C4-2B (cell line): ENCODE results near the gene COL1A1.

Experiments
- H3K27ac ChIP-seq: fragments of 450-650 bp; 2 replicates; pipeline ENCODE4 v1.5.1; 2017
- CTCF ChIP-seq: fragments of 450-650 bp; conservative IDR thresholded peaks from 2 replicates; pipeline ENCODE4 v1.5.1; 2017; ENCODE audit warnings: mild to moderate bottlenecking
- ZFX ChIP-seq: fragments of 450-650 bp; IDR thresholded peaks from 2 replicates; pipeline ENCODE4 v1.6.1; 2017

COL1A1 gene

GRCh38 chr17:50137042-50137441, 64.4 kb downstream of the COL1A1 start:
- TF ChIP-seq ZFX (no peak), CTCF (no peak)

GRCh38 chr17:50136096-50136687, 65.2 kb downstream of the COL1A1 start:
- no peak for TF ChIP-seq CTCF
- TF ChIP-seq ZFX: no peak
- H3K27ac ChIP-seq: no peak overlapping the region

More at GRCh38 chr17:50137042-50137441, 64.4 kb downstream of the COL1A1 start:
- no peak overlapping the region for H3K27ac ChIP-seq

GRCh38 chr17:50135316-50136095, 65.9 kb downstream of the COL1A1 start:
- no peak overlapping the region for H3K27ac ChIP-seq
- TF ChIP-seq ZFX (no peak), CTCF (no peak)

GRCh38 chr17:50134206-50135110, 67.0 kb downstream of the COL1A1 start:
- H3K27ac ChIP-seq: no peak overlapping the region
- TF ChIP-seq CTCF (no peak), ZFX (no peak)

GRCh38 chr17:50133769-50134099, 67.7 kb downstream of the COL1A1 start:
- TF ChIP-seq ZFX: no peak
- TF ChIP-seq CTCF: no peak
- no peak overlapping the region for H3K27ac ChIP-seq
